ENCODE results near the gene BRF1.

BRF1 gene

GRCh38 chr14:105229099-105229655 lies 71.6 kb downstream of the BRF1 start:
- DNase-seq (ENCODE audit: low read depth in 2 of 2): no peak

- DNase-seq (ENCODE audit: low read depth in 2 of 2): no peak
Observed at GRCh38 chr14:105228562-105228961, 72.2 kb downstream of the BRF1 start.

DNA sequence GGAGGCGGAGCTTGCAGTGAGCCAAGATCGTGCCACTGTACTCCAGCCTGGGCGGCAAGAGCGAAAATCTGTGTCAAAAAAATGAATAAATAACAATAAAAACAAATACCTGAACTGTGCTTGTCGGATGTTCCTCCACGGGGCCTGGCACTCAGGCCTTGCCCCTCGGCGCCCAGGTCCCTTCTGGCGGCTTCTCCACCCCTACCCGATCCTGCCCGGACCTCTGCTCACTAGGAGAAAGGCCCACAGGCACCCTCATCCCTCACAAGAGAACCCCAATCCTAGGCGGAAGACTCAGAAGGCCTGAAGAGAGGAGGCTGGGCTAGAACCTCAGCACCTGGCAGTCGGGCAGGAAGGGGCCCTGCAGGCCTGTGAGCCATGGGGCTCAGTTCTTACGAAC lies 73.5 kb downstream of the BRF1 start:
- no peak for DNase-seq (ENCODE audit: low read depth in 2 of 2)

- DNase-seq (ENCODE audit: low read depth in 2 of 2): no peak
Observed at GRCh38 chr14:105226198-105226597, 74.6 kb downstream of the BRF1 start.

DNA sequence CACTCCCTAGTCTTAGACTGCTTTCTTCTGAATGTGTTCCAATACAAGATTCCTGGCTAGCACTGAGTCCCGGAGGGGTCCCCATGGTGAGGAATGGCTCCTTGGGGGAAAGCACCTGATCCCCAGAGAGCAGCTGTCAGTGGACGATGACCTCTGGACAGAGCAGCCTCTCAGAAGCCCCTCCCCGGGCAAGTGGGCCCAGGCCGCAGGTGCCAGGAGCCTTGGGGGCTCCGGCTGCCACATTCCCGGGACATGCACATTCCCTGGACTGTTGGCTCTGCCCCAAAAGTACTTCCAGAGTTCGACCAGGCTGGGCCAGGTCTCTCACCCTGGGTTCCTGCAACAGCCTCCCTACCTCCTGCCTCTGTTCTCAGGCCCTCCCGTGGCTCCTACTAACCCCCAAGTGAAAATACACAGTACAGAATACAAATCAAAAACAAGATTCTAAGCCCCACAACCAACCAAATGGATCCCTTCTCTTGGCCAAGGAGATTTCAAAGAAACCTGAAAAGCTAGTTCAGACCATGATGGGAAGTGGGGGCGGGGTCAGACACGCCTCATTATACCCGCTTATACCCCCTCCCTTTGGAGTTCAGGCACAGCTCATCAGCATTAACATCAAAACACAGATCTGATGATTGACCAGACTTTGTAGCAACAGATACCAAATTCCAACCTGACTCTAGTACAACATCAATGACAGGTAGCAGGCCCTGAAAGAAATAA lies 75.8 kb downstream of the BRF1 start:
- DNase-seq (ENCODE audit: low read depth in 2 of 2): no peak

DNA sequence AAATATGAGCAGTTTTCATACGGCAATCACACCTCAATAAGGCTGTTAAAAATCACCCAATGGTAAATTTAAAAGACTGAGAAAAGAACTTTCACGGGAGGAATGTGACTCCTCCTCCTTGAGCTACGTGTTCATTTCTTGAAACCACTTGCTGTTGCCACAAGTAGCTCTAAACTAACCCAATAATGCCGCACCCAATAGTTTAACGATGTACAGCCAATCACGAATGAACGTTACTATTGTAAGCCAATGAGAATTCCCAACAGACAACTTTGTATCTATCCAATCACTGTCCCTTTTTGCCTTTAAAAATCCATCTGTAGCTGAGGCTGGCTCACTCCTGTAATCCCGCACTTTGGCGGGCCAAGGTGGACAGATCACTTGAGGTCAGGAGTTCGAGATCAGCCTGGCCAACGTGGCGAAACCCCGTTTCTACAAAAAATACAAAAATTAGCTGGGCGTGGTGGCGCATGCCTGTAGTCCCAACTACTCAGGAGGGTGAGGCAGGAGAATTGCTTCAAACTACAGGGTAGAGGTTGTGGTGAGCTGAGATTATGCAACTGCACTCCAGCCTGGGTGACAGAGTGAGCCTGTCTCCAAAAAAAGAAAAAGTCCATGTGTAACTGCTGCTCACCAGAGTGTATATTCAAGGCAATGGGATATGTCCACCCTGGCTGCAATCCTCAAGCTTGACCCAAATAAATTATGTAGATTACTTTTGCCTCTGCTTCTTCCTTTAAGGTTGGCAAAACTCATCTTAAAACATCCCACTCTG lies 76.8 kb downstream of the BRF1 start:
- no peak for DNase-seq (ENCODE audit: low read depth in 2 of 2)

- no peak for DNase-seq (ENCODE audit: low read depth in 2 of 2)
Observed at GRCh38 chr14:105223260-105223659, 77.5 kb downstream of the BRF1 start.

DNA sequence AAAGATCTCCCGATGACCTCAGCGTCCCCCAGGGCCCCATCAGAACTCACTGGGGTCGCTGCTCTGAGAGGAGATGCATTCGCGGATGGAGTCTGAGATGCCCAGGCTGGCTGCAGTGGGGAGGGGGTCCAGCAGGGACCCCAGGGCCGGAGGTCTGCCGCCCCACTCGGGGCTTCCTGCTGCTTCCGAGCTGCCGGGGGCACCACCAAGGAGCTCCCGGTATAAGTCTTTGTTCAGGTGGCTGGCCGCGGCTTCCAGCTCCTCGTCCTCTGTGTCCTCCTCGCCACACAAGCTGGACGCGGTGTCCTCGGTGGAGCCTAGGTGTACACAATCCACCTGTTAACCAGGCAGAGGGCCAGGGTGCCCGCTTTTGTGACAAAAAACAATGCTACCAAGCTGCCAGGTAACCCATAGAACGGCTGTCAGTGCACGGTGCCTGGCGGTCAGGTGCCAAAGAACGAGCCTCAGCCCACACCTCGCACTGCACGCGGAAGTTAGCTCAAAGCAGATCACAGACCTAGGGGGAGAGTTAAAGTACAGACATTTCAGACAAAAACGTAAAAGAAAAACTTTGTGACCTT lies 79.1 kb downstream of the BRF1 start:
- DNase-seq (ENCODE audit: low read depth in 2 of 2): no peak

- DNase-seq (ENCODE audit: low read depth in 2 of 2): no peak
Observed at GRCh38 chr14:105220699-105221597, 79.9 kb downstream of the BRF1 start.

- no peak for DNase-seq (ENCODE audit: low read depth in 2 of 2)
Observed at GRCh38 chr14:105219753-105220152, 81.0 kb downstream of the BRF1 start.

GRCh38 chr14:105219043-105219612 lies 81.7 kb downstream of the BRF1 start:
- no peak for DNase-seq (ENCODE audit: low read depth in 2 of 2)

GRCh38 chr14:105218611-105219010 lies 82.2 kb downstream of the BRF1 start:
- DNase-seq (ENCODE audit: low read depth in 2 of 2): no peak

GRCh38 chr14:105217774-105218173 lies 83.0 kb downstream of the BRF1 start:
- DNase-seq (ENCODE audit: low read depth in 2 of 2): no peak

DNA sequence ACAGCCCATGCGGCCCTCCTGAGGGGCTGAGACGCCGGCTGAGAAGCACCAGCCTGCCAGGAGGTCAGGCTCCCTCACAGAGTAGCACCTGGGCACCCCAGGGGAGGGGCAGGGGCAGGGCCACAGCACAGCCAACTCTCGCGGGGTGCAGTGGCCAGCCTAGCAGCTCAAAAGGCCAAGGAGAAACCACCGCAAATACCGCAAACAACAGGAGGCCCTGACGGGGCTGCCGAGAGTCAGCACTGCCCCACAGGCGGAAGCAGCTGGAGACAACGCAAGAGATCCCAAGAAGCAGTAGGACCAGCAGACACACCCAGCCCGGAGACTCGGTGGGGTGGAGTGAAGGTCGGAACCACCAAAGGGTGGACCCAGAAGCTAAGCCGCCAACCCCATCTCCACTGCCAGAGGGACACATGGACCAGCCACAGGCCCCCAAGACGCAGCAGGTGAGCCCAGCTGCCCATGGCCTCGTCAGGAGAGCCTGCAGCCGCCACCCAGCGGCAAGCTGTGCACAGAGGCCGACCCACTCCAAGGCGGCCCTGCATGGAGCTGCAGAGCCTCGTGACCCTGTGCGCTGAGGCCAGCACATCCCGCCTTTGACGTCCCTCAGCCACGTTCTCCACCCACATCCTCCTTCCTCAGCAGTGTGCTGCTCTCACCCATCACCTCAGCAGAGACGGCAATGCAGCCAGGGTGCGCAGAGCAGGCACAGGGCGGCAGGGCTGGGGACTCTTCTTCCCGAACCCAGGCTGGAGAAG lies 84.1 kb downstream of the BRF1 start:
- DNase-seq (ENCODE audit: low read depth in 2 of 2): no peak

DNA sequence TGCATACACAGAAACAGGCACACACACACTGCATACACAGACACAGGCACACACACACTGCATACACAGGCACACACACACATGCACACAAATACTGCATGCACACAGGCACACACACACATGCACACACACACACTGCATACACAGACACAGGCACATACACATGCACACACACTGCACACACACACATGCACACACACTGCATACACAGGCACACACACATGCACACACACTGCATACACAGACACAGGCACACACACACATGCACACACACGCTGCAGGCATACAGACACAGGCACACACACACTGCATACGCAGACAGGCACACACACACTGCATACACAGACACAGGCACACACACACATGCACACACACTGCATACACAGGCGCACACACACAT lies 85.2 kb downstream of the BRF1 start:
- no peak for DNase-seq (ENCODE audit: low read depth in 2 of 2)

GRCh38 chr14:105214324-105214915 lies 86.4 kb downstream of the BRF1 start:
- no peak for DNase-seq (ENCODE audit: low read depth in 2 of 2)

DNA sequence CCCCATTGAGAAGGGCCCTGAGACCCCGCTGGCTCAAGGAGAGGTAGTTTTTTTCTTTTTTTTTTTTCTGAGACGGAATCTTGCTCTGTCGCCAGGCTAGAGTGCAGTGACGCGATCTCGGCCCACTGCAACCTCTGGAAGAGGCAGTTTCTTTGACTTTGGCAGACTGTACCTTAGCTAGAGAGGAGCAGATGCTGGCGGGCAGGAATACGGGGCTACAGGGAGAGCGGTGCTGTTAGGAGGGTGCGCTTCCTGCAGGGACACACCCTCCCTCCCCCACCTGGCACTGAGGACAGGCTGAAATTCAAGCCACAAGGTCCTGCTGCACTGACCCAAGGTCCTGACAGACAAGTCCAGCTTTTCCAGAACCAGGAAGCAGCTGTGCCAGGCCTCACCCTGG lies 87.4 kb downstream of the BRF1 start:
- DNase-seq (ENCODE audit: low read depth in 2 of 2): no peak

DNA sequence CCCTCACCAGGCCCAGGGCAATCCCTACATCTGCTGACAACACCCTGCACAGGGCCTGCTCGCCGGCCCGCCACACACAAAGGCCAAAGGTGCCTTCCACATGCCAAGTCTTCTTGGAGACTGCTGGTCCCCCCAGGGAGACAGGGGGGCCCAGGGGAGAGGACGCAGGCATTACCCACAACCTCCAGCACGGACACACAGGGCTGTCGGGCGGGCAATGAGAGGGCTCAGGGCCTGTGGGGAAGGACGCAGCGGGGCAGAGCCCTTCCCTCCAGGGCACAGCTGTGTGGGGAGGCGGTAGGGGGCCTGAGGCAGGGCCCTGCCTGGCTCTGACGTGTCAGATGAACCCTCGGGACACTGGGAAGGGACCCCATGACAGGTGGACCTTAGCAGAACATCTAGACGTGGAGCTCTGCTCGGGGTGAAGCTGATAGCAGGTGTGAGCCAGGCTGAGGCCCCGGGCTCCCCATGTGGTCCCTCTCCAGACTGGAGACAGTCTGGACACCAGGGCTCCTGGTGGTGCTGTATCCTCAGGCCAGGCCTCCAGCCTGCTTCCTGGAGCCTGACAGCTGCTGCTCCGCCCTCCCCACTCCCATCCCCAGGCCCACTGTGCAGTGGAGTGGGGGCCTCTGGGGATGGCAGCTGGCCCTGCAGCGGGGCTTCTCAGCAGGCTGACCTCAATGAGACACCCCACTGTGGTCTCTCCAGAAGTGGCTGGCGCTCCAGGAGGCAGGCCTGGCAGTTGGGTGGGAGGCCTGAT lies 88.1 kb downstream of the BRF1 start:
- no peak for DNase-seq (ENCODE audit: low read depth in 2 of 2)

DNA sequence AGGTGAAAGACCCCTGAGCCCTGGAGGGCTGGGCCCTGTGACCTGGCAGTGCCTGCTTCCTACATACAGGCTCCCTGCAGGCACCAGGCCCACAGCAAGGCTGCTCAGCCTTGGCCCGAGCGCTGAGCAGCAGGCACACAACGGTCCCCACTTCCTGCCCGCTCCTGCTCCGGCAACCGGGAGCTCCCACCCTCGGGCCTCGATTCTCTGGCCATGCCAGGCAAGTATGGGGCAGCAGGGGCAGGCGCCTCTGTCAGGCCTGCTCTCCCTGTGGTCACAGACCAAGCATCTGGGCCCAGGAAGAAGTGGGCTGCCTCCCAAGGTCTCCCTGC lies 89.1 kb downstream of the BRF1 start:
- no peak for DNase-seq (ENCODE audit: low read depth in 2 of 2)
